Spleen (tissue), 7 donors: ENCODE measurements around the gene SYNDIG1L.

Experiments used
- POLR2A ChIP-seq, 3 donors: fragments of 450-650 bp; IDR thresholded peaks; one replicate each; pipeline ENCODE4 v1.5.1; 2017; ENCODE audit warnings: antibody characterized with exemption in 3 of 3, mild to moderate bottlenecking in 1 of 3
- POLR2AphosphoS5 ChIP-seq, 3 donors: sonication (generic); formaldehyde crosslinking; IDR thresholded peaks; one replicate each; pipeline ENCODE4 v1.5.1; 2017; ENCODE audit warnings: antibody characterized with exemption in 3 of 3
- TF ChIP-seq, protein P1 (sequence below), 11 experiments: fragments of 200-600 bp in 7 of 11; fragments of 450-650 bp in 4 of 11; sonication (generic) in 4 of 11; IDR thresholded peaks in 8 of 11; conservative IDR thresholded peaks in 3 of 11; 1 replicate in 7 of 11; 2 replicates in 4 of 11; pipeline versions ENCODE4 v1.4.0 to v1.8.0; 2016 to 2021; ENCODE audit warnings: antibody characterized with exemption in 11 of 11, inconsistent platforms in 4 of 11, mild to moderate bottlenecking in 1 of 11
- donor health status: DM: no; HTN: no; CAD: no; lungs with moderate emphysema.
- donor health status: DM: no; HTN: no; CAD: no.
- donor health status: DM: no; HTN: no; CAD: no.

DNA sequence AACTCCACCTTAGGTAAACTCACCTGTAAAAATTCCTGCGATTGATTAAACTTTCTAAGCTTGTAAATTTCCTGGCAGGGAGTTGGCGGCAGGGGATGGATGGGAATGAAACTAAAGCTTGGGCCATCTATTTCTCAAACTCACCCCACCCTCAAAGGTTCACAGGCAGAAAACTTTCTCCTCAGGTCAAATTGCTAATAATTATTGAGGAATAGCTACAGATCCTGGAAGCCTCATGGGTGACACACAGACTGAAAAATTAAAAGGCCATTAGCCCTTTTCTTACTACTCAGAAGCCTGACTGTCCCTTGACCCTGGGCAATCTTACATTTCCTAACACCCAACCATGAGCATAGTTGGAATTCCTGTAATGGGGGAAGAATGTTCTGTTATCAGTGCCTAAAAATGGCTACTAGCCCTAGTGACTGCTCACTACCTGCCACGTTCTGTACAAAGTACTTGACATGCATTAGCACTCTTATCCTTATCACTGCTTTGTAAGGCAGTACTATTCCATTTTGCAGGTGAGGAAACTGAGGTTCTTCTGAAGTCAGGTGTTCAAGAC, 12.4 kb upstream of the SYNDIG1L start:
- TF ChIP-seq POLR2A (IDR thresholded peaks at IDR 0.05) (no peak), POLR2AphosphoS5 (IDR thresholded peaks at IDR 0.05) (no peak)
- TF ChIP-seq, protein P1, sequence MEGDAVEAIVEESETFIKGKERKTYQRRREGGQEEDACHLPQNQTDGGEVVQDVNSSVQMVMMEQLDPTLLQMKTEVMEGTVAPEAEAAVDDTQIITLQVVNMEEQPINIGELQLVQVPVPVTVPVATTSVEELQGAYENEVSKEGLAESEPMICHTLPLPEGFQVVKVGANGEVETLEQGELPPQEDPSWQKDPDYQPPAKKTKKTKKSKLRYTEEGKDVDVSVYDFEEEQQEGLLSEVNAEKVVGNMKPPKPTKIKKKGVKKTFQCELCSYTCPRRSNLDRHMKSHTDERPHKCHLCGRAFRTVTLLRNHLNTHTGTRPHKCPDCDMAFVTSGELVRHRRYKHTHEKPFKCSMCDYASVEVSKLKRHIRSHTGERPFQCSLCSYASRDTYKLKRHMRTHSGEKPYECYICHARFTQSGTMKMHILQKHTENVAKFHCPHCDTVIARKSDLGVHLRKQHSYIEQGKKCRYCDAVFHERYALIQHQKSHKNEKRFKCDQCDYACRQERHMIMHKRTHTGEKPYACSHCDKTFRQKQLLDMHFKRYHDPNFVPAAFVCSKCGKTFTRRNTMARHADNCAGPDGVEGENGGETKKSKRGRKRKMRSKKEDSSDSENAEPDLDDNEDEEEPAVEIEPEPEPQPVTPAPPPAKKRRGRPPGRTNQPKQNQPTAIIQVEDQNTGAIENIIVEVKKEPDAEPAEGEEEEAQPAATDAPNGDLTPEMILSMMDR (IDR thresholded peaks at IDR 0.05 in 8 of 11, conservative IDR thresholded peaks at IDR 0.05 in 3 of 11): no peak
